ENCODE measurements around the gene GPRIN3.

DNA sequence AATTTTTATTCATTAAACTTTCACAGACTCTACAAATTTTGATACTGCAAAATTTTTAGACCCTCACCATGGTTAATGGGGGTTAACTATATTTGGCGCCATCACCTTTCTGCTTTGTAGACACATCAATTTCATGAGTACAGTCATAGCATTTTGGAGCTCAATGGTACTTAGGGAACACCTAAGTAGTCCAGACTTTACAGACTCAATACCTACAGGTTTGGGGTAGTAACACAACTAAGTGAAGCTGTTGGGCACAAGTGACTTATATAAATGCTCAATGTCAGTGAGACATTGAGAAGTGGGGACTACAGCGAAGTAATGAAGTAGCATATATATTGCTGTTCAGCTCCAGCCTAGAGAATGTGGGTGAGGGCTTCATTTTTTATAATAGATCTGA lies 7.5 kb downstream of the GPRIN3 start:
- TF ChIP-seq POLR2A (IDR thresholded peaks at IDR 0.05; ENCODE audit: low read depth, low read length) (no peak), ESRRA (IDR thresholded peaks at IDR 0.05; ENCODE audit: low read length) (no peak), SIN3A (IDR thresholded peaks at IDR 0.05; ENCODE audit: low read depth, low read length) (no peak), BRCA1 (IDR thresholded peaks at IDR 0.05; ENCODE audit: low read depth, low read length) (no peak)
- TF ChIP-seq, protein P1, sequence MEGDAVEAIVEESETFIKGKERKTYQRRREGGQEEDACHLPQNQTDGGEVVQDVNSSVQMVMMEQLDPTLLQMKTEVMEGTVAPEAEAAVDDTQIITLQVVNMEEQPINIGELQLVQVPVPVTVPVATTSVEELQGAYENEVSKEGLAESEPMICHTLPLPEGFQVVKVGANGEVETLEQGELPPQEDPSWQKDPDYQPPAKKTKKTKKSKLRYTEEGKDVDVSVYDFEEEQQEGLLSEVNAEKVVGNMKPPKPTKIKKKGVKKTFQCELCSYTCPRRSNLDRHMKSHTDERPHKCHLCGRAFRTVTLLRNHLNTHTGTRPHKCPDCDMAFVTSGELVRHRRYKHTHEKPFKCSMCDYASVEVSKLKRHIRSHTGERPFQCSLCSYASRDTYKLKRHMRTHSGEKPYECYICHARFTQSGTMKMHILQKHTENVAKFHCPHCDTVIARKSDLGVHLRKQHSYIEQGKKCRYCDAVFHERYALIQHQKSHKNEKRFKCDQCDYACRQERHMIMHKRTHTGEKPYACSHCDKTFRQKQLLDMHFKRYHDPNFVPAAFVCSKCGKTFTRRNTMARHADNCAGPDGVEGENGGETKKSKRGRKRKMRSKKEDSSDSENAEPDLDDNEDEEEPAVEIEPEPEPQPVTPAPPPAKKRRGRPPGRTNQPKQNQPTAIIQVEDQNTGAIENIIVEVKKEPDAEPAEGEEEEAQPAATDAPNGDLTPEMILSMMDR (IDR thresholded peaks at IDR 0.05 in 2 of 3, conservative IDR thresholded peaks at IDR 0.05 in 1 of 3; ENCODE audit: control insufficient read depth in 2 of 3, extremely low read depth in 1 of 3, insufficient read depth in 1 of 3, low read depth in 3 of 3, low read length in 3 of 3): no peak
- TF ChIP-seq, protein P2, sequence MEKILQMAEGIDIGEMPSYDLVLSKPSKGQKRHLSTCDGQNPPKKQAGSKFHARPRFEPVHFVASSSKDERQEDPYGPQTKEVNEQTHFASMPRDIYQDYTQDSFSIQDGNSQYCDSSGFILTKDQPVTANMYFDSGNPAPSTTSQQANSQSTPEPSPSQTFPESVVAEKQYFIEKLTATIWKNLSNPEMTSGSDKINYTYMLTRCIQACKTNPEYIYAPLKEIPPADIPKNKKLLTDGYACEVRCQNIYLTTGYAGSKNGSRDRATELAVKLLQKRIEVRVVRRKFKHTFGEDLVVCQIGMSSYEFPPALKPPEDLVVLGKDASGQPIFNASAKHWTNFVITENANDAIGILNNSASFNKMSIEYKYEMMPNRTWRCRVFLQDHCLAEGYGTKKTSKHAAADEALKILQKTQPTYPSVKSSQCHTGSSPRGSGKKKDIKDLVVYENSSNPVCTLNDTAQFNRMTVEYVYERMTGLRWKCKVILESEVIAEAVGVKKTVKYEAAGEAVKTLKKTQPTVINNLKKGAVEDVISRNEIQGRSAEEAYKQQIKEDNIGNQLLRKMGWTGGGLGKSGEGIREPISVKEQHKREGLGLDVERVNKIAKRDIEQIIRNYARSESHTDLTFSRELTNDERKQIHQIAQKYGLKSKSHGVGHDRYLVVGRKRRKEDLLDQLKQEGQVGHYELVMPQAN (conservative IDR thresholded peaks at IDR 0.05): no peak
